Measurements from ENCODE around the gene IL17RC.
"Not testable (repeated sequence)": the region's sequence is repeated elsewhere in the genome, so short reads cannot be mapped to it uniquely, and the experiment has no call there.

IL17RC gene

DNA sequence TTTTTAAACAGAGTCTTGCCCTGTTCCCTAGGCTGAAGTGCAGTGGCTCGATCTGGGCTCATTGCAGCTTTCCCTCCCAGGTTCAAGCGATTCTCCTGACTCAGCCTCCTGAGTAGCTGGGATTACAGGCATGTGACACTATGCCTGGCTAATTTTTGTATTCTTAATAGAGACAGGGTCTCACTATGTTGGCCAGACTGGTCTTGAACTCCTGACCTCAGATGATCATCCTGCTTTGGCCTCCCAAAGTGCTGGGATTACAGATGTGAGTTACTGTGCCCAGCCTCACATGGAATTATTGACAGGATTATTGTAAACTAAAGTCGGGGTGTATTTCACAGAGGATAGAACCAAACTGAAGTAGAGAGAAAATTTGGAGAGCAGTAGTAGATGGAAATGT lies 21.2 kb upstream of the IL17RC start:
- not testable (repeated sequence) for DNase-seq (ENCODE audit: low spot score)

DNA sequence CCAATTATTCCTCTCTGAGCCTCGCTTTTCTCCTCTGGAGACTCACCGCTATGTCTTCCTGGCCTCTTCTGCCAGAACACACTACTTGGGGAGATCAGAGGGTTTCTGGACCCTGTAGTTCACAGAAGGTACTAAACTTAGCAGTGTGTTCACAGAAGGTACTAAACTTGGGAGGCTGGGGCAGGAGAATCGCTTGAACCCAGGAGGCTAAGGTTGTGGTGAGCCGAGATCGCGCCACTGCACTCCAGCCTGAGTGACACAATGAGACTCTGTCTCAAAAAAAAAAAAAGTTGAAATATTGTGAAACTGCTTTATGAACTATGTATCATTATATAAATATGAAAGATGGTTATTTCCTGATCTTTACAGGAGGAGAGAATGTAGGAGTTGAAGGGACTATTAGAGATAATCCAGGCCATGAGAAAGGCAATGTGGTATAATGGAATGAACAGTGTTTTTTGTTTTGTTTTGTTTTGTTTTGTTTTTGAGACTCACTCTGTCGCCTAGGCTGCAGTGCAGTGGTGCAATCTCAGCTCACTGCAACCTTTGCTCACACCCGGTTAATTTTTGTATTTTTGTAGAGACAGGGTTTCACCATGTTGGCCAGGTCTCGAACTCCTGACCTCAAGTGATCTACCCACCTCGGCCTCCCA lies 20.0 kb upstream of the IL17RC start:
- not testable (repeated sequence) for DNase-seq (ENCODE audit: low spot score)

DNA sequence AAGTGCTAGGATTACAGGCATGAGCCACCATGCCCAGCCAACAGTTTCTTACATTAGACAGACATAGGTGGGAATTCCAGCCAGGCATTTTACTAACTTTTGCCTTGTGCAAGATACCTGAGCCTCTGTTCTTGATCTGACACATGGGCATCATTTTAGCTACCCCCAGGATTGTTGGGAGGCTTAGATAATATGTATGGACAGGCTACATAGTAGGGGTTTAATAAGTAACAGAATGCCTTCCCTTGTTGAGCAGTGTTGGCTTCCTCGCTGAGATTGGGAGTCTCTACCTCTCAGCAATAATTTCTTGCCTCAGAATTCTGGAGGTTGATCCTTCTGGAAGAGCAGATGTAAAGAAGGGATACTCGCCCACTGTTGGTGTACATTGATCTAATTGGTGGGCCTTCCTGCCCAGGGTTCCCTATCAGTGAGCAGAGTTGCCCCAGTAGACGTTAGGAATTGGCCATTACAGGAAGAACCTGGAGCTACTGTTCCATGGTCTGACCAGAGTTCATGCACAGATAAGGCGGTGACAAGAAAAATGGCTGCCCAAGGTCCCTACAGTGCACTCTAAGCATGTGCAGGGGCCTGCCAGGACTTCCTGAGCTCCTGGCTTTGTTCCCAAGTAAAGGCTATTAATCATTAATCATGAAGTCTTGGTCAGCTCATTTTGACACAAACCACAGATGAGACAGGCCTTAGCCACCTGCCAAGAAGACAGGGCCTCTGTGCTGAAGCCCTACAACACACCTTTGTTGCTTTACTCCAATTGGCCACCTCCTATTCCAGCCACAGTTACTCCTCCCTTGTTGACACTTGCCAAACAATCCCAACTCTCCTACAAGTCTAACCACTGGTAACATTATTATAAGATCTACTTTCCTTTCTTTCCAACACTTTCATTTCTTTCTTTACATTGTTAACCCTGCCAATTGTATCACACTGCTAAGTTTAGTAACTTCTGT lies 19.2 kb upstream of the IL17RC start:
- no peak for DNase-seq (ENCODE audit: low spot score)

DNA sequence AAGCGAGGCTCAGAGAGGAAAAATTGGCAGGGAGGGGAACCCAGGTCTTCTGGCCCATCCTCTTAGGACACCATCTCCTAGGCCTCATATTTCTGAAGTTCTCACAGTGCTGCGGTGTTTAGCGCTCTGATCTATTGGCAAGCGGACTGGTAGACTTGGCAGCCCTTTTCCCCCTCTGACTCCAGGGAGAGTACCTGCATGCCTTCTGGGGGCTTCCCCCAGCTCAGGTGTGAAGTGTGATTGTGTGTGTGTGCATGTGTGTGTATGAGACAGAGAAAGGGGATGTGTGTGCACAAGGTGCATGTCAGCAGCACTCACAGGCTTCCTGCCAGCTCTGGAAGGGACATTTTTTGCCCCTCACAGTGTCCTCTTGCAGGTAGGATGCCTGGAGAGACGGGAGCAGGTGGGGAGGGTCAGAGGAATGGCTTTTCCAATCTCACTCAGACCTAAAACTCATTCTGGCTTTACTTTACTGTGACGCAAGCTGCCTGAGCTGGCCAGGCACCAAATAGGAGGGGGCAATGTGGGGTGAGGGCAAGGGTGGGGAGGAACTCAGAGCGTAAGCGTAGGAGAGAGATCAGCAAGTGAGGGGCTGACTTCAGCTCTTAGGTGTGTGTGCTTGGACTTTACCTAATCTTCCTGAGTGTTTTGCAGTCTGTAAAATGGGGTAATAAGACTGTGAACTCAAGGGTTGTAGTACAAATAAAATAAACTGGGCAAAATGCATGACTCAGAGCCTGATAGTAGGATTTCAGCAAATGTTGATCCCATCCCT lies 18.2 kb upstream of the IL17RC start:
- DNase-seq (ENCODE audit: low spot score): no peak

DNA sequence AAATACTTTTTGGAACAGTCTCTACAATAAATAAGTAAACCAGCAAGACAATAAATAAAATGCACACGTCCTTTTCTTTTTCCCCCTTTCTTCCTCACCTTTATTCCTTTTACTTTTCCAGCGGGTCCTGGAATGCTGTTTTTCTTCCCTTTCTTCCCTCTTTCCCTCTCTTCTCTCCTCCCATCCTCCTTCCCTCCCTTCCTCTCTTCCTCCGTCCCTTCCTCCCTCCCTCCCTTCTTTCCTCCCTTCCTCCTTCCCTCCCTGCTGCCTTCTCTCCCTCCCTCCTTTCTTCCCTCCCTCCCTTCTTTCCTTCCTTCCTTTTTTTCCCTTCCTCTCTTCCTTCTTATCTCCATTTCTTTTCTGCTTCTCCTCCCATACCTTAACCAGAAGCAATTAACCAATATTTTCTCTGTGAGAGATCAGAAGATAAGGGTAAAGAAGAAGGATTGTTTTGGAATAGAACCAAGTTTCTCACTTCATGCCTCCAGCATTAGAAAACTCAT lies 17.6 kb upstream of the IL17RC start:
- no peak for DNase-seq (ENCODE audit: low spot score)

DNA sequence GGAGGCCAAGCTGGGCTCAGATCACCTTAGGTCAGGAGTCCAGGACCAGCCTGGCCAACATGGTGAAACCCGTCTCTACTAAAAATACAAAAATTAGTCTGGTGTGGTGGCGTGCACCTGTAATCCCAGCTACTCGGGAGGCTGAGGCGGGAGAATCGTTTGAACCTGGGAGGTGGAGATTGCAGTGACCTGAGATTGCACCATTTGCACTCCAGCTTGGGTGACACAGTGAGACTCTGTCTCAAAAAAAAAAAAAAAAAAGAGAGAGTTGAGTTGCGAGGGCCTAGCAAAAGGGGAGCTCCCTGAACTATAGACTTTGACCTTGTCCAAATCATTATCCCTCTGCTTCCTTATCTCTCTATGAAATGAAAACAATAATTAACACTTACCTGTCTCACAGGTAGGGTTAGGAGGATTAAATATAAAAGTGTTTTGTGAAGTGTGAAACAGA lies 15.9 kb upstream of the IL17RC start:
- not testable (repeated sequence) for DNase-seq (ENCODE audit: low spot score)

DNA sequence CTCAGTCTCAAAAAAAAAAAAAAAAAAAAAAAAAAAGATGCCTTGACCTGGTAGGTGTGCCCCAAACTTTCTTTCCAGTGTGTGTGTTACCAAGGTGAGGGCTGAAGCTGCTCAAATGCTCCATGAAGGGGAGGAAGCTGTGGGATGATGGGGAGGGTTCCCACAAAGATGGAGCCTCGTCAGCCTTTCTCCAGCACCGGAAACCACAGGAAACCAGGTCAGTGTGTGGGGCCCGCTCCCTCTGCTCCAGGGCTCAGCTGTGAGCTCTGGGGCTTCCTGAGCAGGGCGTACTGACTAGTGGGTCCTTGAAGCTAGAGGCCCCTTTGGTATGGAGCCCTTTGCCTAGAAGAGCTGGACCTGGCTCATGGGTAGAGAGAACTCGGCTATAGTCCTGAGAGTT lies 14.9 kb upstream of the IL17RC start:
- peak; percentile 50 for DNase-seq (ENCODE audit: low spot score)

DNA sequence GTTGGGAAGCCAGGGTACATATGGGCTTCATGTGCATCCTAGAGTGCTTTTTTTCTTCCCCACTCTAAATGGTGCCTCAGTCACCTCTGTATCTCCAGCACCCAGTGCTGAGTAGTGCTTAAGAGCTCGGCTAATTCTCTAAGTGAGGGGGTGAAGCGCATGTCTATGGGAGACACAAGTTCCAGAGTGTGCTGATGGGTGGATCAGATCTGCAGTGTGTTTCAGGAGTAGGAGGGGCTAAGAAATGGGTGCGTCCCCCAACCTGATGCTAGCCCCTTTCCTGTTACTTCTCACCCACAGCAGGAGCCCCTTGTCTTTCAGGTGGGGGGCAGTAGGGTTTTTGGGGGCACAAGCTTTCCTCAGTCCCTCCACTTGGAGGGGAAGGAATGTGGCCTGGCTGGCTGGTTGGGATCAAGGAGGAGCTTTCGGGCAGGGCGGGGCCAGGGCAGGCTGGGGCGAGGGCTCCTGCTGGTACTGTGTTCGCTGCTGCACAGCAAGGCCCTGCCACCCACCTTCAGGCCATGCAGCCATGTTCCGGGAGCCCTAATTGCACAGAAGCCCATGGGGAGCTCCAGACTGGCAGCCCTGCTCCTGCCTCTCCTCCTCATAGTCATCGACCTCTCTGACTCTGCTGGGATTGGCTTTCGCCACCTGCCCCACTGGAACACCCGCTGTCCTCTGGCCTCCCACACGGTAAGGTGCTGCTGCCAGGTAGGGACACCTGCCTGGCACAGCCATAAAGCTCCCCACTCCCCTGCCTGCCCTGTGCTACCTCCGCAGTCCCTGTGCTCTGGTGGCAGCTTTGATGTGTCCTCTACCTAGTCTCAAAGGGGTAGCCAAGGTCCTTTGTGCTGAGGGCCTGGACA lies 14.3 kb upstream of the IL17RC start, which contains the start of gene IL17RE:
TSS of gene IL17RE (plus strand) at position 477 of the 866 bp plus-strand sequence. CDS start at position 562, 85 bp downstream.
- no peak for DNase-seq (ENCODE audit: low spot score)

DNA sequence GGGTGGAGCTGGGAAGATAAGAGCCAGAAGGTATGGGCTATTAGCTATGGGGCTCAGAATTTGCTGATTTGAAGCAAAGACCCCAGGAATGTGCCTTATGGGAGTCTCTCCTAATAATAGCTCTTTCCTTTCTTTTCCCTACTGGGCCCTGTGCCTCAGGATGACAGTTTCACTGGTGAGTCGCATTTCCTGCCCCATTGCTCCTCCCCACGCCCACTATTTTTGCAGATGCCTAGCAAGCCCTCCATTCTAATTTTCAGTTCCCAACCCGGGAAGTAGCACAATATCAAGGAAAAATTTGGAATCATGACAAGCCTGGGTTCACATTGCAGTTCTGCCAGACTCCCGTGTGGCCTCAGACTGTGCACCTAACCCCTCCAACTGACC lies 13.7 kb upstream of the IL17RC start:
- no peak for DNase-seq (ENCODE audit: low spot score)

DNA sequence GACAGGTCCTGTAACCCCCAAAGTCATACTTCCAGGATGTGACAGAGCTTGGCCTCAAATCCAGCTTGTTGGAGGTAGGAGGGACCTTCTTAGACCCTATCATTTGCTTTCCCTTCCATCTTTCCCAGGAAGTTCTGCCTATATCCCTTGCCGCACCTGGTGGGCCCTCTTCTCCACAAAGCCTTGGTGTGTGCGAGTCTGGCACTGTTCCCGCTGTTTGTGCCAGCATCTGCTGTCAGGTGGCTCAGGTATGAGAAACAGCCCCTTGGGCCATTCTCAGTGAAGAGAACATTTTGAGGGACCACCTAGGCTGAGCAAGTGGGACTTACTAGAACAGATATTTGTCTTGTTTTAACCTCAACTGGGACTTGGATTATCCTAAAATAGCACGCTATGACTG lies 13.0 kb upstream of the IL17RC start:
- no peak for DNase-seq (ENCODE audit: low spot score)

DNA sequence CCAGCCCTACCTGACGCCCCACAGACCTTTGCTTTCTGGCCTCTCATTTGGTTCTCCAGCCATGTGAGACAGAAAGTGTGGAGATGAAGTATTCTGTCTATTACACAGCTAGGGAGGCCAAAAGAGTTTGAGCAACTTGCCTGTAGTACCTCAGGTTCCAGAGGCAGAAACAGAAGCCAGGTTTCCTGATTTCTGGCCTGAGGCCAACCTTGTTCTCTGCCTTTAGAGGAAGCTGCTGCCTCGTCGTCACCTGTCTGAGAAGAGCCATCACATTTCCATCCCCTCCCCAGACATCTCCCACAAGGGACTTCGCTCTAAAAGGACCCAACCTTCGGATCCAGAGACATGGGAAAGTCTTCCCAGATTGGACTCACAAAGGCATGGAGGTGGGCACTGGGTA lies 10.4 kb upstream of the IL17RC start:
- DNase-seq (ENCODE audit: low spot score): no peak

DNA sequence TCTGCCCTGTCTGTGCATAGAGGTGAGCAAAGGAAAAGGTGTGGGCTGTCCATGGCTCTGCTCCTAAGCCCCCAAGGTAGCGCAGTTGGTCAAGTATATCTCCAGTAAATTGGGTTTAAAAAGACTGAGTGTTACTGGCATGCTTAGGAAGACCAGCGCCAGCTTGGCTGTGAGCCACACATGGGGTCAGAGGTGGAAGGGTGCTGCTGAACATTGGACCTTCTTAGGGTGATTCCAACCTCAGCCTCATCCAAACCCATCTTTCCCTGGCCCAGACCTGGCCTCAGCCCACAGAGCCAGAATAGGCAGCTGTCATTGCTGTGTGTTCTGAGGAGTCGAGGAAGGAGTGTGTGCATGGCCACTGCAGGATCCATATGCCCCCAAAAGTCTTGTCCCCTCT lies 8.6 kb upstream of the IL17RC start:
- no peak for DNase-seq (ENCODE audit: low spot score)

DNA sequence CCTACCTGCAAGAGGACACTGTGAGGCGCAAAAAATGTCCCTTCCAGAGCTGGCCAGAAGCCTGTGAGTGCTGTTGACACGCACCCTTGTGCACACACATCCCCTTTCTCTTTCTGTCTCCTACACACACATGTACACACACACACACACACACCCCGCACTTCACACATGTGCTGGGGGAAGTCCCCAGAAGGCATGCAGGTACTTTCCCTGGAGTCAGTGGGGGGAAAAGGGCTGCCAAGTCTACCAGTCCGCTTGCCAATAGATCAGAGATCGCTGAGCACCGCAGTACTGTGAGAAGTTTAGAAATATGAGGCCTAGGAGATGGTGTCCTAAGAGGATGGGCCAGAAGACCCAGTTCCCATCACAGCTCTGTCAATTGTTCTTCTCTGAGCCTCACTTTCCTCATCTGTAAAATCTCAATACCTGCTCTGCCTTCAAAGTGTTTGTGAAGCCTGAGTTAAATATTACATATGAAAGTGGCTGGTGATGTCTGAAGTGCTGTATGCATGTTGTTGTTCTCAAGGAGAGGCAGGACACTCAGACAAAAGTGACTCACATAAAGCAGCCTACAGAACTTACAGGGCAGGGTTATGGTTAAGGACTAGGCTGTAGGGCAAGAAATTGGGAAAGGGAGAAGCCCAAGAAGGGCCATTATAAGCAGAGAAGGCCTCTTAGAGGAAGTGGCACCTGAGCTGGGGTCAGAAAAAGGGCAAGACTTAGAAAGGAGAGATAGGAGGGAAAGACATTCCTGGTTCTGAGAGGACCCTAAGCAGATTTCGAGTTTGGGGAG lies 7.5 kb upstream of the IL17RC start:
- no peak for DNase-seq (ENCODE audit: low spot score)

DNA sequence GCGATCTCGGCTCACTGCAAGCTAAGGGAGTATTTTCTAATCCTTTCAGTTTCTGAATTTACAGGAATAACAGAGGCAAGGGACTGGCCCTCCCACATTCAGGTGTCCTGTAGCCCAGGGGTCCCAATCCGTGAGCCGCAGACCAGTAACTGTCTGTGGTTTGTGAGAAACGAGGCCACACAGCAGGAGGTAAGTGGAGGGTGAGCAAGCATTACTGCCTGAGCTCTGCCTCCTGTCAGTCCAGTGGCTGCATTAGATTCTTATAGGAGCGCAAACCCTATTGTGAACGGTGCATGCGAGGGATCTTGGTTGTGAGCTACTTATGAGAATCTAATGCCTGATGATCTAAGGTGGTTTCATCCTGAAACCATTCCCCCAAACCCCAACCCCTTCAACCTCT lies 5.0 kb upstream of the IL17RC start:
- no peak for DNase-seq (ENCODE audit: low spot score)

DNA sequence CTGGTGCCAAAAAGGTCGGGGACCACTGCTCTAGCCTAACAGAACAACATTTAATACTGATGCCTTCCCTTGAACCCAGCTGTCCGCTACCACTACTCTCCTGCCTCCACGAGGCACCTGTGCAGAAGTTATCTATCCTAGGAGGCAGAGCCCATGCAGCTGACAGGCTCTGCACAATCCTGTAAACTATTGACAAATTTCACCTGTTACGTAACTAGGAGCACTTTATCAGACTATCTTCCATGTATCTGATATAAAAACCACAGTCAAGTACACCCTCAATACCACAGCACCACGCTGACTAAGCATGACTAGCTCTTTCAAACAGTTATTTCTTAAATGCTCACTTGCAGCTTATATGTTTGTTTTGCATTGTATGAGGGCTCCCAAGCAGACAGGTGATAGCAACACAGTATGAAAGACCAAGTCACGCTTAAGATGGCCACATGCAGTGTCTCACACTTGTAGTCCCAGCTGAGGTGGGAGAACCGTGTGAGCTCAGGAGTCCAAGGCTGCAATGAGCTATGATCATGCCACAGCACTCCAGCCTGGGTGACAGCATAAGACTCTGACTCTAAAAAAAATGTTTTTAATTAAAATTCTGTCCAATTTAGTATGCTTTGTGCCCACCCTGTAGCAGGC lies 4.5 kb upstream of the IL17RC start:
- DNase-seq (ENCODE audit: low spot score): no peak

DNA sequence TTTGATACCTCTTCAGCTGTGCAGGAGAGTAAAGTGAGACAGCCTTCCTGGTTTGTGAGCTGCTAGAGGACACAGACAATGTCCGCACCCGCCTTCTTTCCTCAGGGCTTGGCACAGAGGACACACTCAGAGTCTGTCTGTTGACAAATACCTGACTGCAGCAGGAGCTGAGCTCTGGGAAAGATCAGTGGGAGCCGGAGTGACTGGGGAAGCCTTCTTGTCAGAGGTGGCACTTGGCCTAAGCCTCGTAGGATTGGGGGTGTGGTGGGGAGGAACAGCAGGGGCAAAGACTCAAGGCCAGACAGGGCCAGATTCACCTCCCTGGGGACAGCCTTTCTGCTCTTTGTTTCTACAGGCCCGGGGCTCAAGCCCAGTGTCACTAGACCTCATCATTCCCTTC lies 3.3 kb upstream of the IL17RC start:
- no peak for DNase-seq (ENCODE audit: low spot score)

DNA sequence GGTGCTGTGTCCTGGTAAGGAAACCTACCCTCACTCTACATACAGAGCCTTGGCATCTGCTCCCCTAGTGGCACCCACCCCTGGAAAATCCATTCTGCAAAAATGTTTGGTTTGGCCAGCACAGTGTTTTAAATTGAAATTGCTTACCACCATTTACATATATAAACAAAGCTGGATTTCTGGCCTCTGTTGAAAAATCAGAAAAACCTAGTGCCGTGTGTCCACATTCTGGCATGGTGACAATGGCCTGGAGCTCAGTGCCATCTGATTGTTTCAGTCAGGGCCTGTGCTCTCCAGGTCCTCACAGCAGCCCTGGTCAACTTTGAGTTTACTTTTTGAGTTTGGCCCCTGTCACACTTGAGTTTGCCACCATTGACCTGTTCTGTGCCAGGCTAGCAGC lies 2.9 kb upstream of the IL17RC start:
- no peak for DNase-seq (ENCODE audit: low spot score)

DNA sequence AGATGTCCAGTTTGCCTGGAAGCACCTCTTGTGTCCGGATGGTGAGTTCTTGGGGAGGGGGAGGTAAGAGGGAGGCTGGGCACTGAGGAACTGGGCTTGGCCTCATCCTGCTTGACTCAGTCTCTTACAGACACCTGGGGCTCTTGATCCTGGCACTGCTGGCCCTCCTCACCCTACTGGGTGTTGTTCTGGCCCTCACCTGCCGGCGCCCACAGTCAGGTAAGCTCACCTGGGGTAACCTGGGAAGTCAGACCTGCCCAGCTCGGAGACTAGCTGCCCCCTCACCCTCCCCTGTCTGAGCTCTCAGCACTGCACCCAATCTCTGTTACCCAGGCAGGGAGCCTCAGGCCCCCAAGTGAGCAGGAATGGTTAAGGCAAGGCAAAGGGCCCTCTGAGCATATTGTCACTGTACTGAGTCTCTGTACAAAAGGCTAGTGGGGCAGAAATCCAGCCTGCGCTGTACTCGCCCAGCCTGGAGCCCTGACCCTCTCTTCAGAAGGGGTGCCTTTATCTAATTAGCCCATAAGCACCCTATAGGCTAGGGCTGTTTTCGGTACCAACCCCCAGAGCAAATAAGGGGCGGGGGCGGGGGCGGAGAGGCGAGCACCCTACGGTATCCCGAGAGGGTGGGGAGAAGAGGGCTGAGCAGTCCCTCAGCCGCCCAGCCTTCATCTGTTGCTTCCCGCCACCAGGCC lies 2.2 kb upstream of the IL17RC start:
- DNase-seq (ENCODE audit: low spot score): no peak
